ENCODE data around the gene DYRK3. TPM values are rescaled to one million over a fixed set of nuclear protein-coding genes. Genes with fewer than 3 reads are reported as not detected.

DYRK3 gene
- total RNA-seq, 6 experiments from 2014 or later = 24.2 to 27.4 (median 26.9) TPM

GRCh38 chr1:206693592-206693991 lies 58.3 kb downstream of the DYRK3 start:
- peaks cover 85% of the 10 kb centered on the region for H3K4me1 Mint-ChIP-seq (ENCODE audit: low read depth)
- H3K9me3 Mint-ChIP-seq = no peaks in the 10 kb centered on the region
- peak overlapping the region; percentile 73 for H3K4me3 Mint-ChIP-seq
- TF ChIP-seq CTCF (IDR thresholded peaks at IDR 0.05) = no peak
- peak overlapping the region; percentile 91 for H3K27ac Mint-ChIP-seq
- peak; percentile 54 for DNase-seq
- H3K36me3 Mint-ChIP-seq (ENCODE audit: low read depth) = peaks cover 11% of the 10 kb centered on the region; the same call in 1 of the 2 replicates
- peaks cover 2% of the 10 kb centered on the region; the same call in 1 of the 2 replicates for H3K27me3 Mint-ChIP-seq (ENCODE audit: insufficient read depth)

GRCh38 chr1:206694171-206695124 lies 59.1 kb downstream of the DYRK3 start:
- Mint-ChIP-seq H3K4me1 (ENCODE audit: low read depth) (peaks cover 85% of the 10 kb centered on the region), H3K27me3 (ENCODE audit: insufficient read depth) (peaks cover 2% of the 10 kb centered on the region; the same call in 1 of the 2 replicates), H3K4me3 (peak overlapping the region; percentile 73), H3K27ac (peak overlapping the region; percentile 91), H3K9me3 (no peaks in the 10 kb centered on the region), H3K36me3 (ENCODE audit: low read depth) (peaks cover 11% of the 10 kb centered on the region; the same call in 1 of the 2 replicates)
- DNase-seq = no peak
- TF ChIP-seq CTCF (IDR thresholded peaks at IDR 0.05) = no peak

GRCh38 chr1:206695733-206696132 lies 60.4 kb downstream of the DYRK3 start:
- 0 out of 2 replicates have a peak, but pooled peaks cover 2% of the 10 kb centered on the region for H3K27me3 Mint-ChIP-seq (ENCODE audit: insufficient read depth)
- peaks cover 11% of the 10 kb centered on the region; the same call in 1 of the 2 replicates for H3K36me3 Mint-ChIP-seq (ENCODE audit: low read depth)
- TF ChIP-seq CTCF (IDR thresholded peaks at IDR 0.05) = no peak
- no peak overlapping the region for H3K4me3 Mint-ChIP-seq
- DNase-seq = no peak
- H3K27ac Mint-ChIP-seq = no peak overlapping the region
- H3K9me3 Mint-ChIP-seq = no peaks in the 10 kb centered on the region
- H3K4me1 Mint-ChIP-seq (ENCODE audit: low read depth) = peaks cover 85% of the 10 kb centered on the region

GRCh38 chr1:206696812-206697585 lies 61.7 kb downstream of the DYRK3 start:
- Mint-ChIP-seq H3K36me3 (ENCODE audit: low read depth) (peaks cover 11% of the 10 kb centered on the region; the same call in 1 of the 2 replicates), H3K27me3 (ENCODE audit: insufficient read depth) (0 out of 2 replicates have a peak, but pooled peaks cover 2% of the 10 kb centered on the region), H3K27ac (peak overlapping the region; percentile 50), H3K4me3 (no peak overlapping the region), H3K4me1 (ENCODE audit: low read depth) (peaks cover 80% of the 10 kb centered on the region), H3K9me3 (no peaks in the 10 kb centered on the region)
- no peak for DNase-seq
- TF ChIP-seq CTCF (IDR thresholded peaks at IDR 0.05) = no peak

GRCh38 chr1:206698011-206698410 lies 62.7 kb downstream of the DYRK3 start:
- H3K27me3 Mint-ChIP-seq (ENCODE audit: insufficient read depth) = no peaks in the 10 kb centered on the region
- no peak for TF ChIP-seq CTCF (IDR thresholded peaks at IDR 0.05)
- no peak overlapping the region for H3K4me3 Mint-ChIP-seq
- no peak overlapping the region for H3K27ac Mint-ChIP-seq
- peaks cover 80% of the 10 kb centered on the region for H3K4me1 Mint-ChIP-seq (ENCODE audit: low read depth)
- no peak for DNase-seq
- H3K36me3 Mint-ChIP-seq (ENCODE audit: low read depth) = peaks cover 11% of the 10 kb centered on the region; the same call in 1 of the 2 replicates
- H3K9me3 Mint-ChIP-seq = no peaks in the 10 kb centered on the region
